GM23338 (cell line): ENCODE data around the gene EP400. TPM values are rescaled to one million over a fixed set of nuclear protein-coding genes. Genes with fewer than 3 reads are reported as not detected.

Experiments
- ATAC-seq: fragments of 200-7000 bp; cut with Tn5 transposase; 3 replicates; pipeline ENCODE4 v1.9.1; 2020
- DNase-seq: peaks from one replicate; pipeline ENCODE4 v3.0.0-alpha.2; 2015; ENCODE audit warnings: low spot score
- H2AFZ ChIP-seq: fragments of 200-600 bp; sonication (generic); 2 replicates; pipeline ENCODE4 v1.8.0; 2016; ENCODE audit warnings: antibody characterized with exemption, mild to moderate bottlenecking, moderate library complexity
- H3F3A ChIP-seq: fragments of 200-600 bp; sonication (generic); replicated peaks from 2 replicates; pipeline ENCODE4 v1.8.0; 2017; ENCODE audit warnings: antibody characterized with exemption, mixed run types, low read depth
- H3K27ac ChIP-seq: fragments of 200-600 bp; sonication (generic); 2 replicates; pipeline ENCODE4 v1.6.1; 2016; ENCODE audit warnings: low read depth
- H3K27me3 ChIP-seq: fragments of 200-600 bp; sonication (generic); 2 replicates; pipeline ENCODE4 v1.8.0; 2016; ENCODE audit warnings: mild to moderate bottlenecking, mixed run types, moderate library complexity; ENCODE audit not compliant: insufficient read depth
- H3K36me3 ChIP-seq: fragments of 200-600 bp; sonication (generic); 2 replicates; pipeline ENCODE4 v1.8.0; 2016; ENCODE audit warnings: mild to moderate bottlenecking; ENCODE audit not compliant: insufficient read depth
- H3K4me1 ChIP-seq: fragments of 200-600 bp; sonication (generic); 2 replicates; pipeline ENCODE4 v1.8.0; 2016; ENCODE audit warnings: mild to moderate bottlenecking, moderate library complexity; ENCODE audit not compliant: insufficient read depth
- H3K4me2 ChIP-seq: fragments of 200-600 bp; sonication (generic); 2 replicates; pipeline ENCODE4 v1.7.1; 2017; ENCODE audit warnings: mixed run types
- H3K4me3 ChIP-seq: fragments of 200-600 bp; sonication (generic); 2 replicates; pipeline ENCODE4 v1.6.1; 2016; ENCODE audit warnings: mixed run types
- H3K79me2 ChIP-seq: fragments of 200-600 bp; sonication (generic); replicated peaks from 2 replicates; pipeline ENCODE4 v1.8.0; 2017; ENCODE audit warnings: mild to moderate bottlenecking; ENCODE audit not compliant: insufficient read depth
- H3K9me2 ChIP-seq: fragments of 200-600 bp; sonication (generic); 2 replicates; pipeline ENCODE4 v1.8.0; 2017; ENCODE audit not compliant: insufficient read depth
- H4K20me1 ChIP-seq: fragments of 200-600 bp; sonication (generic); replicated peaks from 2 replicates; pipeline ENCODE4 v1.8.0; 2017; ENCODE audit warnings: mild to moderate bottlenecking; ENCODE audit not compliant: insufficient read depth
- H3K27ac Mint-ChIP-seq: 2 replicates; pipeline ENCODE4 v1.8.0; 2020; ENCODE audit warnings: inconsistent platforms, mild to moderate bottlenecking, moderate library complexity, mixed read lengths
- H3K27me3 Mint-ChIP-seq: 3 replicates; pipeline ENCODE4 v1.8.0; 2022; ENCODE audit warnings: low read depth, mild to moderate bottlenecking, moderate library complexity, mixed read lengths, inconsistent platforms; ENCODE audit not compliant: insufficient read depth, poor library complexity
- H3K36me3 Mint-ChIP-seq: 3 replicates; pipeline ENCODE4 v1.8.0; 2021; ENCODE audit warnings: low read depth, mild to moderate bottlenecking, inconsistent platforms, moderate library complexity, mixed read lengths
- H3K4me1 Mint-ChIP-seq: 3 replicates; pipeline ENCODE4 v1.8.0; 2020; ENCODE audit warnings: mild to moderate bottlenecking, inconsistent platforms, mixed read lengths
- H3K4me3 Mint-ChIP-seq: 3 replicates; pipeline ENCODE4 v1.8.0; 2021; ENCODE audit warnings: moderate library complexity, mild to moderate bottlenecking, inconsistent platforms, mixed read lengths
- H3K9me3 Mint-ChIP-seq: 3 replicates; pipeline ENCODE4 v1.8.0; 2020; ENCODE audit warnings: moderate library complexity, mild to moderate bottlenecking, inconsistent platforms, mixed read lengths
- EZH2phosphoT487 ChIP-seq: fragments of 200-600 bp; sonication (generic); IDR thresholded peaks from one replicate; pipeline ENCODE4 v1.8.1; 2018; ENCODE audit warnings: antibody characterized with exemption; ENCODE audit not compliant: unreplicated experiment
- JUNB ChIP-seq: IDR thresholded peaks from one replicate; pipeline ENCODE4 v1.6.1; 2016; ENCODE audit warnings: antibody characterized with exemption; ENCODE audit not compliant: unreplicated experiment
- STAT1 ChIP-seq: IDR thresholded peaks from one replicate; pipeline ENCODE4 v1.6.1; 2016; ENCODE audit warnings: antibody characterized with exemption; ENCODE audit not compliant: unreplicated experiment
- polyA plus RNA-seq: library from polyadenylated mRNA; unstranded; fragments of >200 nt; fragmentation: Nextera tagmentation; extraction: Ambion mirVana; gene quantifications from 2 replicates; pipeline ENCODE4 v1.2.1, GENCODE V29; 2016
- total RNA-seq: library from RNA; depleted of rRNA; stranded (reverse); fragments of >200 nt; shearing (Covaris generic); gene quantifications from 2 replicates; pipeline ENCODE4 v1.2.3, GENCODE V29; 2014
- TF ChIP-seq, protein P1 (sequence below), 2 experiments: fragments of 200-600 bp in 1 of 2; sonication (generic) in 1 of 2; conservative IDR thresholded peaks; 2 replicates each; pipeline versions ENCODE4 v1.5.1 to v1.6.1; 2016 to 2017; ENCODE audit warnings: antibody characterized with exemption in 2 of 2, low read depth in 2 of 2, mild to moderate bottlenecking in 2 of 2, moderate library complexity in 1 of 2

Gene EP400
- total and polyA plus RNA-seq, 2 experiments from 2014 or later: 26.3 to 57.2 TPM

DNA sequence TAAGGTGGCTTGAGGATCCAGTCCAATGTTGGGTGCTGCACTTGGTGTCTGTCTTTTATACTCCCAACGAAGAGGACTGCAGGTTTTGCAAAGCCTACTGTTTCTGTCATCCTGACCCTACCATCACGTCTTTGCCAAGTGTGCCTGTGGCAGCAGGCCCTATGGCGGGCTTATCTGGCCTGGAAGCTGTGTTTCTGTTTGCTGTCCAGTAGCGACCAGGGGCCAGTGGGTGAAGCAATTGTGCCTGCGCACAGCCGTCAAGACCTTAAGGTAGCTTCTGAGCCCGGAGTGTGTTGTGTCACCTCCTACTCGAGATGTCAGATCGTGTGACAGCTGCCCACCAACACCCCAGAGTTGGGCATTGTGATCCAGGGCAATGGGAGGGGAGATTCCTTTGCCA lies 131.7 kb downstream of the EP400 start:
- peaks cover 18% of the 10 kb centered on the region for H3K4me1 Mint-ChIP-seq
- Histone ChIP-seq H3K79me2 (peaks cover 16% of the 10 kb centered on the region), H3K27ac (no peak overlapping the region), H3K36me3 (peaks cover 21% of the 10 kb centered on the region), H3F3A (peaks cover 16% of the 10 kb centered on the region; the same call in 1 of the 2 replicates), H3K4me3 (no peak overlapping the region), H2AFZ (no peak overlapping the region), H3K4me1 (peaks cover 11% of the 10 kb centered on the region), H3K27me3 (no peaks in the 10 kb centered on the region), H4K20me1 (peaks cover 14% of the 10 kb centered on the region), H3K4me2 (no peak overlapping the region), H3K9me2 (no peaks in the 10 kb centered on the region)
- peaks cover 10% of the 10 kb centered on the region for H3K27me3 Mint-ChIP-seq
- ATAC-seq: no peak
- H3K27ac Mint-ChIP-seq: no peak overlapping the region
- TF ChIP-seq, protein P1, sequence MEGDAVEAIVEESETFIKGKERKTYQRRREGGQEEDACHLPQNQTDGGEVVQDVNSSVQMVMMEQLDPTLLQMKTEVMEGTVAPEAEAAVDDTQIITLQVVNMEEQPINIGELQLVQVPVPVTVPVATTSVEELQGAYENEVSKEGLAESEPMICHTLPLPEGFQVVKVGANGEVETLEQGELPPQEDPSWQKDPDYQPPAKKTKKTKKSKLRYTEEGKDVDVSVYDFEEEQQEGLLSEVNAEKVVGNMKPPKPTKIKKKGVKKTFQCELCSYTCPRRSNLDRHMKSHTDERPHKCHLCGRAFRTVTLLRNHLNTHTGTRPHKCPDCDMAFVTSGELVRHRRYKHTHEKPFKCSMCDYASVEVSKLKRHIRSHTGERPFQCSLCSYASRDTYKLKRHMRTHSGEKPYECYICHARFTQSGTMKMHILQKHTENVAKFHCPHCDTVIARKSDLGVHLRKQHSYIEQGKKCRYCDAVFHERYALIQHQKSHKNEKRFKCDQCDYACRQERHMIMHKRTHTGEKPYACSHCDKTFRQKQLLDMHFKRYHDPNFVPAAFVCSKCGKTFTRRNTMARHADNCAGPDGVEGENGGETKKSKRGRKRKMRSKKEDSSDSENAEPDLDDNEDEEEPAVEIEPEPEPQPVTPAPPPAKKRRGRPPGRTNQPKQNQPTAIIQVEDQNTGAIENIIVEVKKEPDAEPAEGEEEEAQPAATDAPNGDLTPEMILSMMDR (conservative IDR thresholded peaks at IDR 0.05; ENCODE audit: low read depth in 2 of 2): no peak
- TF ChIP-seq STAT1: no peak
- H3K4me3 Mint-ChIP-seq: no peak overlapping the region
- peaks cover 31% of the 10 kb centered on the region for H3K36me3 Mint-ChIP-seq
- no peaks in the 10 kb centered on the region; the same call in 2 of the 3 replicates for H3K9me3 Mint-ChIP-seq
- no peak for DNase-seq

- Mint-ChIP-seq H3K4me3 (peak overlapping the region; percentile 84), H3K27ac (peak overlapping the region; percentile 86), H3K27me3 (peaks cover 10% of the 10 kb centered on the region), H3K4me1 (peaks cover 18% of the 10 kb centered on the region), H3K9me3 (no peaks in the 10 kb centered on the region; the same call in 2 of the 3 replicates), H3K36me3 (peaks cover 23% of the 10 kb centered on the region)
- H3F3A ChIP-seq: peaks cover 10% of the 10 kb centered on the region; the same call in 1 of the 2 replicates
- no peak for TF ChIP-seq STAT1
- no peak for TF ChIP-seq EZH2phosphoT487
- TF ChIP-seq JUNB: no peak
- TF ChIP-seq, protein P1 (conservative IDR thresholded peaks at IDR 0.05; ENCODE audit: low read depth in 2 of 2): no peak
- peak overlapping the region; percentile 73 for H3K4me3 ChIP-seq
- no peak overlapping the region for H3K27ac ChIP-seq
- H4K20me1 ChIP-seq: peaks cover 17% of the 10 kb centered on the region
- H3K27me3 ChIP-seq: no peaks in the 10 kb centered on the region
- H3K4me2 ChIP-seq: peak overlapping the region; percentile 68
- 0 out of 2 replicates have a peak overlapping the region, but pooled peaks have one; percentile 83 for H2AFZ ChIP-seq
- peaks cover 11% of the 10 kb centered on the region for H3K4me1 ChIP-seq
- no peak for ATAC-seq
- no peak for DNase-seq
- H3K9me2 ChIP-seq: no peaks in the 10 kb centered on the region
- H3K36me3 ChIP-seq: 0 out of 2 replicates have a peak, but pooled peaks cover 6% of the 10 kb centered on the region
- H3K79me2 ChIP-seq: peaks cover 35% of the 10 kb centered on the region
Measured at GRCh38 chr12:132083614-132083940, 133.8 kb downstream of the EP400 start.
